GM18508 (cell line): ENCODE results near the gene C3orf20.

ENCODE experiments used
- ATAC-seq: cut with Tn5 transposase; IDR thresholded peaks from one replicate; pipeline ENCODE4 v1.9.1; 2021; ENCODE audit warnings: moderate number of reproducible peaks; ENCODE audit not compliant: insufficient read depth, unreplicated experiment

The C3orf20 gene

DNA sequence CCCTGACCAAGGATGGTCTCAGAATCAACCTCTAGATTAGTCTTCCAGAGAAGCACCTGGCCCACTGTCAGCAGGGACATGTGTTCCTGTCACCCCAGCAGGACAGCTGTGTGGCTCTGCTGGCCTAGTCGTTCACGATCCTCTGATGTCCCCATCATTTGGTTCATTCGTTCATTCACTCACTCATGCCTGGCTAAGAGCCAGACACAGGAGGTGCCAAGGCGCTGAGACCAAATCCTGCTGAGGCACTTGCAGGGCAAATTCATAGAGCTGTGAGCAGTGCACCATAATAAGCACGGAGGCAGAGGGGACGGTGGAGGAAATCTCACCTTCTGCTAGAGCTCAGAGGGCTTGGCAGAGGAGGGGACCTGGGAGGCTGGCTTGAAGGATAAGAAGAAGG, 93.9 kb downstream of the C3orf20 start:
- ATAC-seq: no peak

DNA sequence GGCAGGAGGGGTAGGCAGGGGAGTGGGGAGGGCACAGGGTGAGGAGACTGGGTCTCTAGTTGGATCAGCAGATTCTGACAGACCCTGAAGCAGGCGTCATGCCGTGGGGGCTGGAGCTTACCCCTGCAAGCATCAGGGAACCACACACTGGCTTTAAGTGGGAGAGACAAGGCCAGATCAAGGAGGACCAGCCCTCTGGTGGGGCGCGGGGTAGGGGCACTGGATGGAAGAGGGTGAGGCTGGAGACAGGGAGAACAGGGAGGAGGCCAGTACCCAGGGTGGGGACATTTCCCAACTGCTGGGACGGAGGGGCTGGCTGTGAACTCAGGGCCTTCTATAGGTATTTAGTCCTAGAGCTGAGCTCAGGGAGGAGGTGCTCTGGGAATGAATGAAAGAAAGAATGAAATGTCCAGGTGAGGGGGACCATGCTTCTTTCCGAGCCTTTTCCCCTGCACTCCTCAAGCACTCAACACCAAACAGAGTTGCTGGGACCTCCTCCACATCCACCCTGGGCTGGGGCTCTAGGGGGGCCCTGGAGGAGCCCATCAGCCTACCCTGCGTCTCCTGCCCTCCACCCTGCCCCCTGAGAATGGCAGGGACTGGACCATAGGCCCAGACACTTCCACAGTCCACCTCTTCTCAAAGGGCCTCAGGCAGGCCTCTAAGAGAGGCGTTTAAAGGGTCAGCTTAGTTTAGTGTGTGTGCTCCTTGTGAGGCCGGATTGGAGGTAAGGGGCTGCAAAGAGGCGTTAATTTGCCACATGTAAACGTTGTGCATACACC, 94.8 kb downstream of the C3orf20 start:
- no peak for ATAC-seq

DNA sequence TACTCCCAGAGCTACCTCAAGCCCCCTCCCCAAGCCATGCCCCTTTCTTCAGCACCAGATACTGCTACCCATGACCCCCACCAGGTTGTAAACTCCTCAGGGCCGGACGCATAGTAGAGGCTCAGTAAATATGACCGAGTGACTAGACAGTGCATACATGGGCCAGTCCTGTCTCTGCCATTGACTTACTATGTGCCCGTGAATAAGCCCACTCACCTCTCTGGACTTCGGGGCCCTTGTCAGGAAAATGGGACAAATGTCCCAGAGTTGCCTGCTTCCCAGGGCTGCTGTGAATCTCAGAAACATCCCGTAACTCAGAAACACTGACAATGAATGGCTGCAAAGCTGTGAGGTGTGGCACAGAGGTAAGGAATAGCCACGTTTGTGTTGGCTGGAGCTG, 95.7 kb downstream of the C3orf20 start:
- no peak for ATAC-seq

DNA sequence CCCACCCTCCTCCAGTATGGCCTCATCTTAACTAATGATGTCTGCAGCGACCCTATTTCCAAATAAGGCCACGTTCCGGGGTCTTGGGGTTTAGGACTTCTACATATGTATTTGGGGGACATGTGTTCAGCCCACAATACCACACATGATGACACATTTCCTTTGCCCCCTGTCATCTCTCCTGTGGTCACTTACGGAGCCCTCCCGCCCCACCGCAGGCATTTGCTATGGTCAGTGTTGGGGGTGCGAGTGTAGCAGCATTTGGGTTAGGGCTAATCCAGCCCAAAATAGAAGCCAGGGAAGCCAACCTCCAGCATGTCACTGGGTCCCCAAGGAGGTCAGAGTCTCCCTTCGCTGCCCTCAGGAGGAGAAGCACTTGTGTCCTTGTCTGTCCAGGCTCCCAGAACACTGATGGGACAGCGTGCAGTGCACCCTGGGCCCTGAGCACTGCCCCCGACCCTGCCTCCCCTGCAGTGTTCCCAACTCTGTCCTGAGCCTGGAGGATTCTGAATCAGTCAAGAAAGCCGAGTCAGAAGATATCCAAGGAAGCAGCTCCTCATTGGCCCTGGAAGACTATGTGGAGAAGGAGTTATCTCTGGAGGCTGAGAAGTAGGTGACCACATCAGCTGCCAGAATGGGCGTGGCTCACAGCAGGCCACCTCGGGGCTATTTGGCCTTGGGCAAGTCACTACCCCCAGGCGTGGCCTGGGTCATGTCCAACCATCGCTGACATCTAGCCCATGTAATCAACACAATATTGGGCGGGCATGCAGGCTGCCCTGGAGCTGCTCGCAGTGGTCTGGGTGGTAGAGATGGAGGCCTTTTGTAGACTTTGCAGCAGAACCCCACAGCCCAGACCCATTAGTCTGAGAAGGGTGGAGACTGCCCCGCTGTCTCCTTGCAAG, 96.9 kb downstream of the C3orf20 start:
- ATAC-seq: no peak

DNA sequence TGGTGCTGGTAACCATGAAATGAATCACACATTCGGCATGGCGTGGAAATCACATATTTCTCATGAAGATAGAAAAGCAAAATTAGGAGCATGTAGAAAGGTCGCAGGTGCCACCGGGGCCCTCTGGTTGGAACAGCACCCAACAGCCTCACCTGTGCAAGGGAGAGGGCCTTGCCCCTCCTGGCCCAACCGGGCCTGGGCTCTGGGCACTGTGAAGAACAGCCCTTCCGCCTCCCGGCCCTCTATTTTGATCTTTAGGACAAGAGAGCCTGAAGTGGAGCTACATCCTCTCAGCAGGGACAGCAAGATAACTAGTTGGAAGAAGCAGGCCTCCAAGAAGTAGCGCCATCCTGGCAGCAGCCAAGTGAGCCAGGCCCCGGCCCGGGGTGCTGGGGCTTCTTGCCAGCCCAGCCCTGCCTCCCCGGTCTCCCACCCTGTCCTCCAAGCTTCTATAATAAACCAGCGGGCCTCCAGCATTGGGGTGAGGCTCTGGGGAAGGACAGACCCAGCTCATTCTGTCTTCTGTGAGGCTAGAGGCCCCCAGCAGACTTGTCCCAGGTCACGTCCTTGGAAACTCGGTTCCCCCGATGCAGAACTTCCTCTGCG, 97.7 kb downstream of the C3orf20 start:
- no peak for ATAC-seq

DNA sequence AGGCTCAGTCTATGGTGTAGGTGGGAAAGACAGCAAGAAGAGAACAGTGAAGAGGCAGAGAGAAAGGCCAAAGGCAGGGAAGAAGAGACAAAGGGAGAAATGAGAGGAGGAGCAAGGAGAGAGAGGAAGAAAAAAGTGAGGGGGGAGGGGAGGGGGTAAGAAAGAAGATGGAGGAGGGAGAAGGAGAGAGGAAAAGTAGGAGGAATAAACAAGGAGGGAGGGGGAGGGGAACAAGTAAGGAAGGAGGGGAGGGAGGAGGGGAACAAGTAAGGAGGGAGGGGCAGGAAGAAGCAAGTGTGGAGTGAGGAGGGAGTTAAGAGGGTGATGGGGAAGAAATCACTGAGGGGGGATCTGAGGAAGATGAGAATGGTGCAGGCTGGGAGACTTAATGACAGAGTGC, 98.3 kb downstream of the C3orf20 start:
- no peak for ATAC-seq

DNA sequence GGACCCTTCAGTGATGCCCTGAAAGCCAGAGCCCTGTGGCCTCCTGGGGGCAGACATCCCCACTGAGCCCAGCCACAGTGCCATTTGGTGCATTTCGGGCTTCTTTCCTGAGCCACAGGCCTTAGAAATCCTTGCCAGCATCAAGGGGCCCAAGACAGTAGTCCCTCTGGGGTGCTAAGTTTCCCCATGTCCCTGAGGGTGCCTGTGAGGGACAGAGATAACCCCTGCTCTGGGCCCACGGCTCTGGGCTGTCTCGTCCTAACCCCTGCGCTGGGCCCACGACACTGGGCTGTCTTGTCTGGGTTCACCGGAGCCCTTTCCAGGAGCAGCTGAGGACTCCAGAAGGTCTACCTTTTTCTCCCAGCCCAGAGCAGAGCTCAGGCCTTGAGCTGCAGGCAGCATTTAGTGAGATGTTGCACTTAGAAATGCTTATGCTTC, 98.8 kb downstream of the C3orf20 start:
- ATAC-seq: no peak

DNA sequence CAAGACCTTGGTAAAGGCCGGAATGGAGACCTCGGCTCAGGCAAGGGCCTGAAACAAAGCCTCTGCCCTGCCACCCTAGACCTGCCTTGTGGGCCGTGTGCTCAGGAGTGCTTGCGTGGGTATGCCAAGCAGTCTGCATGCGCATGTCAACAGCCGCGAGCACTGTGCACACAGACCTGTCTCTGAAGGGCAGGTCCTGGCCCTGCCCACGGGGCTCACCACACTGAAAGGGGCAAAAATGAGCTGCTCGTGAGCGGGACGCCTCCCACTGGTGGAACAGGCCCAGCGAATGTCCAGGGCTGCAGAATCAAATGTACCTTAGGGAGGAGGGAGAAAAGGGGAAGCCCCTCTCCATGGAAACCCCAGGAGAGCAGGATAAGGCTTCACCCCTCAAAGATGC, 99.5 kb downstream of the C3orf20 start:
- ATAC-seq: no peak

DNA sequence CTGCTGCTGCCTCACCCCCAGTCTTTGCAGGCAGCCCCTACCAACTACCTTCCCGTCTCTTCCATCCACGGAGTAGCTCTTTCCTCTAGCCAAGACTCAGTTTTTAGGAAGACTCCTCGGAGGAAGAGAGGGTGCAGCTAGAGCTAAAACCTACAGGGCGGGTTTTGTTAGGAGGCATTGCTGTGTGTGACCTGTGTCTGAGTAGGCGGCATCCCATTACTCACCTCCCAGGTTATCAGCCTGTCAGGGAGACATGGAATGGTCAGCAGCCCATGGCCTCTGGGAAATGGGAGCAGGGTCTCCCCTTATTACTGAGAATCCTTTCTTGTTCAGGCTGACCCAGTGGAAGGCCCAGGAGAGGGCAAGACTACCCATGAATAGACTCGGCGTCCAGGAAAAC, 100.1 kb downstream of the C3orf20 start:
- no peak for ATAC-seq

DNA sequence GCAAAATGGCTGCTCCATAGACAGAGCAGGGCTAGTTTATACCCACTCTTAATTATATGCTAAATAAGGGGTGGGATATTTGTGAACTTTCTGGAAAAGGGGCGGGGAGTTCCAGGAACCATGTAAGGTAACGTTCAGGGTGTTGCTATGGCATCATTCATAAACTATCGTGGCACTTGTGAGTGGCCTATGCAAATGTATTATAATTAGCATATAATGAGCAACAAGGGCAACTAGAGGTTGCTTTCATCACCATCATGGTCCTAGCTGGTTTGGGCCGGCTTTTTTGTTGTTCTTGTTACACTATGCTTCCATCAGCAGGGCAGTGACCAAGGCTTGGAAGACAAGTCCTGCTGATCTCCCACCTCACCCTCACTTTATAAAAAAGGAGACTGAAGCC, 100.6 kb downstream of the C3orf20 start:
- ATAC-seq: no peak

DNA sequence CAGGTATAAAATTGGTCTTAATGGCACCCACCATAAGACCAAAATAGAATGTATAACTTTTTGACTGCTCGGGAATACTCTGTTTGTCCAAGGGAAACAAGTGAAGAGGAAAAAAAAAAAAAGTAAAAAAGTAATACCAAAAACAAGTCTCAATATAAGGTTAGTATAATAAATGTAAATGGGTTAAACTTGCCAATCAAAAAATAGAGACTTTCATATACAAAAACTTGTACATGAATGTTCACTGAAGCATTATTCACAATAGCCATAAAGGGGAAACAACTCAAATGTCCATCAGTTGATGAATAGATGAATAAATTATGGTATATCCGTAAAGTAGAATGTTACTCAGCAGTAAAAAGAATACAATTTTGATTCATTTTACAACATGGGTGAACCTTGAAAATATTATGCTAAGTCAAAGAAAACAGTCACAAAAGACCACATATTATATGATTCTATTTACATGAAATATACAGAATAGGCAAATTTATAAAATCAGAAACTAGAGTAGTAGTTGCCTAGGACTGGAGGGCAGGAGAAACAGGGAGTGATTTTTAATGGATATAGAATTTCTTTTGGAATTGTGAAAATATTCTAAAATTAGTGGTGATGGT, 104.2 kb downstream of the C3orf20 start:
- ATAC-seq: no peak

DNA sequence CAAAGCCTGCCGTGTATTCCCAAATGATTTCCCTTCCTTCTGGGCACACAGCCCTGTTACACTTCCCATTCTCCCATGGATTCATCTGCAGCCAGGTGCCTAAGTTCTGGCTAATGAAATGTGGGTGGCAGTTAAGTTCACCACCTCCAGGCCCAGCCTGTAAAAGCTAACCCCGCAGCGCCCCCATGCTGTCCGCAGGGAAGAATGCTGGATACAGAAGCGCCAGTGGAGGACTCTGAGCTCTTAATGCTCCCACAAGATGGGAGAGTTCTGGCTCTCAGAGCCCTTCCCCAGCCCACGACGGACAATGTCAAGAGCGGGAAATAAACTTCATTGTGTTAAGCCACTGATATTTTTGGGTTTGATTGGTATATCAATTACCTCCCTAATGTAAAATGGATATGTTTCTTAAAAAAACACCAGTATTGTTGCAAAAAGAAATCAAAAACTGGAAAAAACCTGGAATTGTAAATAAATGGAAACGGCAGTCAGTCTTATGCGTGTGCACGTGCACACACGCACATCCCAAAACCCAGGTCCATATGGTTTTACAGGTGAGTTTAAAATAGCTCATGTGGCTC, 106.1 kb downstream of the C3orf20 start:
- no peak for ATAC-seq

DNA sequence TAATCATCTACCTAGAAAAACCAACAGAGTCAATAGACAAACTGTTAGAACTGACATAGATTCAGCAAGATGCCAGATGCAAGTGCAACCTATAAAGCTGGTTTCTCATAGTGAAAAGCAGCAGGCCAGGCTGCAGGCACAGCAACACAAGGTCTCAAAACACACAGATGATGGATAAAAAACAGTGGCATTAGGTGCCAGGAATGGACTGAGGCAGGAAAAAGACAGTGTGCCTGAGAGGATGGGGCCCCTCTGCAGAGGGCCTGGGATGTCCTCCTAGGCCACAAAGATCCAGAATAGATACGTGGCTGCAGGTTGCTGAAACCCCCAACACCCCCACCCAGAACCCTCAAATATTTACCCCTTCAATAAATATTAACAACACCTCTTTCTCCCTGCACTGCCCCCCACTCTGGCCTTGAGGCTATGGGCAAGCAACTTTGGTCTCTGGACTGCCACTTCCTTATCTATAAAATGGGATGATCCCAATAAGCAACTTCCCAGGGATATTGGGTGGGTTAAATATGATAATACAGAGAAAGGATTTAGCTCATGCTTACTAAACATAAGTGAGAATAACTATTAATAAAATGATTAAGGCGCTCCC, 108.6 kb downstream of the C3orf20 start:
- no peak for ATAC-seq

DNA sequence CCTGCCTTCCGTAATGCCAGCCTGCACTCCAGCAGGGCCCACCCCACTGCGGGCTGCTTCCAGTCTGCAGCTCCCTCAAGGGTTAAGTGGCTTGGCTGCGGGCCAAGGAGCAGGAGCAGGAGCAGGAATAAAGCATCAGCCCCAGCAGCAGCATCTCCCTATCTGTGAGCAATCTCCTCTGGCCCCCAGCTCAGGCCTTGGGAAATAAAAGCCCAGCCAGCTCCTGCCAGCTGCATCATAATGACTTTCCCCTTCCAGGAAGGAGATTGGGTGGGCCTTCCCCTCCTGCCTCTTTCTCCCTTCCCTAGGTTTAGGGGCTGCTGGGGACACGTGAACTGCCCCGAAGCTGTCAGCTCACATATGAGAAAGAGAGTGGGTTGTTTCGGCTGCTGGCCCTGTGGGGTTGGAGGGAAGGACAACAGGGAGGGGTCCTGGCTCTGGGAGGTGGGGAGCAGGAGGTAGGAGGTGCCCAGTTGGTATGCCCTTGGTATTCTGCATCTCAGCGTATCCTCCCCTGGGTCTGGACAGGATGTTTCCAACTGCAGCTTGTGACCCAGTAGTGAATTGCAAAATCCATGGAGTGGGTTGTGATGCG, 109.2 kb downstream of the C3orf20 start:
- ATAC-seq: no peak

DNA sequence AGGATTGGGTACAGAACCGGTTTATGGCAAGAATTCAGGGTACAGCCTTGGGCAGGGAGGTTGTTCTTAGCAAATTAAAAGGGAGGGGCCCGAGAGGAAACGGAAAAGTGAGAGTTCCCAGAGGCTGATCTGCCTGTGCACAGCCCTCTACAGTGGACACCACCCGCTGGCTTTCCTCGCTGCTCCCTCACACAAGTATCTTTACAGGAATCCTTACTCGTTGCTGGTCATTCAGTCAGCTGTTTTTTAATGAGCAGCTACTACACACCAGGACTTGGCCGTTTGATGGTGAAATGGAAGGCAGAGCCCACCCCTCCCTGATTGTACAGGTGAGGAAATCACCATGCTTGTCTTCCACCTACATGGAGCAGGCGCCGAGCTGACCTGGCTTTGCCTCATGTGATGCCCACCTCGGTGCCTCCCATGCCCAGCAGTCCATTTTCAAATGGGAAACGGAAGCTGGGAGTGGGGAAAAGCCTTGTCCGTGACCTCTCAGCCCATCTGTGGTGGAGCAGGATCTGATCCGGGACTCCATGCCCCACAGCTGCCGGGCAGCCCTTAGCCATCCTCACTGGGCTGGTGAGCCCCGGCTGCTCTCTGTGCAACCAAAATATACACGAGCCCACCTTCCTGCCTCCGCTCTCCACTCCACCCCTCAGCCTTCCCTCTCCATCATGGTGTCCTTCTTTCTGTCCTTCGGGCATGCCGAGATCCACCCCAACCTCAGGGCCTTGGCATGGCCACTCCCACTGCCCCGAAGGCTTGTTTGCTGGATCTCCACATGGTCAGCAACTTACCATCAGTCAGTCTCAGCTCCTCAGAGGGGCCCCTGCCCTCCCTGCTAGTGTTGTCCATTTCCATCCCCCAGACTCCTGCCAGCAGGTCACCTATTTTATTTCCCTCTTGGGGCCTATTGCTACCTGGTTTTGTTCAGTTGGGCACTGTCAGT, 110.5 kb downstream of the C3orf20 start:
- ATAC-seq: no peak

DNA sequence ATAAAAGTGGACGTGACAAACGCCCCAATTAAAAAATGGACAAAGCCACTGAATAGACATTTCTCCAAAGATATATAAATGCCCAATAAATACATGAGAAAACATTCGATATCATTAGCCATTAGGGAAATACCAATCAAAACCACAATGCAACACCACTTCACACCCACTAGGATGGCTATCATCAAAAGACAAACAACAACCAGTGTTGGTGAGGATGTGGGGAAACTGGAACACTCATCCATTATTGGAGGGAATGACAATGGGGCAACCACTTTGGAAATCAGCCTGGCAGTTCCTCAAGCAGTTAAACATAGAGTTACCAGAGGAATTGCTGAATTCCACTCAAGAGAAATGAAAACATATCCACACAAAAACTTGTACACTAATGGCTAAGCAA, 111.4 kb downstream of the C3orf20 start:
- ATAC-seq: no peak

DNA sequence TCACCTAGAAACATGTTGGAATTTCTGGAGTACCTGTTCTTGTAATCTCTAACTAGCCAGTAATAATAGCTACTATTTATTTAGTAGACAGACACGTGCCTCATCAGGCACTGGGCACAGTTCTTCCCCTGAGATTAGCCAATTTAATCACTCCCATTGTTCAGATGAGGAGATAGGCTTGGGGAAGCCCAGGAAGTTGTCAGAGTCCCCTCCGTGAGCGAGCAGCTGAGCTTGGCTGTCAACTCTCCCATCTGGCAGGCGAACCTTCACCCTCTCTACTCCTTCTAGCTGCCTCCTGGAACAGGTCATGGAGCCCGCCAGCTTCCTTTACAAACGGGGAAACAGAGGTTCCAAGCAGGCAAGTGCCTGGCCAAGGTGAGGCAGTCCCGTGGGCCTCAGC, 112.7 kb downstream of the C3orf20 start:
- no peak for ATAC-seq

DNA sequence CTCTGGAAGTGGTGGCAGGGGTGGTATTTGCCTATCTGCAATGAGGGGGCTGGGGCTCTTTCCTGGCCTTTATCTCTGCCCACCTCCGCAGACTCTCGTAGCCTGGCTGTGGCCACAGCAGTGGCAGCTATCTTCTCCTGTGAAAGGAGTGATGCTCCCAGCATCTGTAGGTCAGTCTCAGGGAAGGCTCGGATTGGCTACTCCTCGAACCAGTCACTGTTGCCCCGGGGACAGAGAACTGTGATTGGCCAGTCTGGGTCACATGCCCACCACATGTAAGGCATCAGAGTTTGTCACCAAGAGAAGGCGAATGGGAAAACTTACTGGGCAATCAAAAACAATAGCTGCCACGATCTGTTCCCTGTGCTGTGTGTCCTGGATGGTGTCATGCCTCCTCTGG, 113.7 kb downstream of the C3orf20 start:
- ATAC-seq: no peak
